GM20431 (cell line): ENCODE measurements around the gene PYHIN1.
"Not testable (repeated sequence)": the region's sequence is repeated elsewhere in the genome, so short reads cannot be mapped to it uniquely, and the experiment has no call there.

ENCODE experiments used
- in situ Hi-C: fragments of 300-500 bp; cut with MseI, MboI; formaldehyde crosslinking; loops from one replicate; pipeline ENCODE4 v1.15.0; 2020; ENCODE audit warnings: low sequenced_read_pairs; ENCODE audit not compliant: unreplicated experiment

The PYHIN1 gene

GRCh38 chr1:159009704-159010361 lies 78.5 kb downstream of the PYHIN1 start, which contains the start of gene IFI16:
Gene IFI16 (plus strand): TSS chr1:159009907. CDS start chr1:159014681, 4,774 bp downstream.
- in situ Hi-C loops: no loop called here

DNA sequence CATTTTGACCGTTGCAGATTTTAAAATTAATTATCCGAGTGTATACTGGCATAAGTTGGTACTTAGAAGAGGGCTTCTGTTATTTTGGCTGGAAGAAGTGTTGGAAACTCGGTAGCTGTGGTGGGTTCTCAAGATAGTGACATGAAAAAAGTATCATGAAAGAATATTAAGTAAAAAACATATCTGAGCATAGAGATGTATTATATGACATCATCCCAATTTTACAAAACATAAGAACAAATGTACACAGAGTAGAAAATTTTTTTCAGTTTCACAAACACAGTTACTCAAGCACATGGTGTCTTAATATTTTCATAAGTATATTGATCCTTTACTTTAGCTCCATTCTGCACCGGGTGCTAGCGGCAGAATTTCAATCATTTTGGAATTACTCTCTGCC lies 79.0 kb downstream of the PYHIN1 start:
- in situ Hi-C loops: no loop called here

DNA sequence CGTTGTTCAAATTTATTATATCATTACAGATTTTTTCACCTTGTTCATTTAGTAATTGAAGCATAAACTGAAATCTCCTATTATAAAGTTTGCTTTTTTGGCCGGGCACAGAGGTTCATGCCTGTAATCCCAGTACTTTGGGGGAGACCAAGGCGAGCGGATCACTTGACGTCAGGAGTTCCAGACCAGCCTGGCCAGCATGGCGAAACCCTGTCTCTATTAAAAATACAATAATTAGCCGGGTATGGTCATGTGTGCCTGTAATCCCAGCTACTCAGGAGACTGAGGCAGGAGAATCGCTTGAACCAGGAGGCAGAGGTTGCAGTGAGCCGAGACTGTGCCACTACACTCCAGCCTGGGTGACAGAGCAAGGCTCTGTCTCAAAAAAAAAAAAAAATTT lies 79.6 kb downstream of the PYHIN1 start:
- in situ Hi-C loops: not testable (repeated sequence)

DNA sequence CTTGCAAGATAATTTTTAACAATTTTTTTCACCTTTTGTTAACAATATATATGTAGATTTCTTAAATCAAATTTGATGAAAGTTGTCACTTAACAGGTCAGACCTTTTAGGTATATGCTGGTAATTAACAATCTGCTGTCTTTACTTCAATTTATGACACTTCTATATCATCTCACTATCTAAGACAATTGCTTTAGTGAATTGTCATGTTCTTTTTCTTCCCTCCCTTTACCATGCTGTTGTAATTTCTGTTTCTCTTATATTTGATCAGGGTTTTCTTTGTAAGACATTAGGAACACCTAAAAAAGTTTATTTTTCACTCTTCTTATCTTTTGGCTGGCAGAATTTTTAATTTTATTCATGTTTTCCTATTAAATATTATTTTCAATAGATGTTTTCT lies 80.4 kb downstream of the PYHIN1 start:
- in situ Hi-C loops: no loop called here

DNA sequence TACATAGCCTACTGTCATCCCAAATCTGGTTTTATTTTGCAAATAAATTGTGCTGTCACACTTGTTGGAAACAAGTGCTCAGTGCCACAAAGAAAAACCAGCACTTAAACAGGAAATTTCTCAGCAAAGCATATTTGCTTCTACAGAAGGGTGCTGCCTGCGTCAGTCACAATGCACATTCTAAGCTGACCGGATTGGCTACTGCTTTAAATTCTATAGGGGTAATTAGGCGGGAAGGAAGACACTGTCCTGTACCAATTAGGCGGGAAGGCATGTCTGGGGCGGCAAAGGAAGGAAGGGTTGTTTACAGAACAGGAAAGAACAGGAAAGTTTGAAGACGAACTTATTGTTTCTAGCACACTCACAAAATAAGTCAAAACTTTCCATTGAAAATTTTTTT lies 81.1 kb downstream of the PYHIN1 start:
- in situ Hi-C loops: no loop called here

- in situ Hi-C loops: no loop called here
Observed at GRCh38 chr1:159014003-159014571, 82.7 kb downstream of the PYHIN1 start.

- in situ Hi-C loops: no loop called here
Observed at GRCh38 chr1:159014851-159015250, 83.5 kb downstream of the PYHIN1 start.

DNA sequence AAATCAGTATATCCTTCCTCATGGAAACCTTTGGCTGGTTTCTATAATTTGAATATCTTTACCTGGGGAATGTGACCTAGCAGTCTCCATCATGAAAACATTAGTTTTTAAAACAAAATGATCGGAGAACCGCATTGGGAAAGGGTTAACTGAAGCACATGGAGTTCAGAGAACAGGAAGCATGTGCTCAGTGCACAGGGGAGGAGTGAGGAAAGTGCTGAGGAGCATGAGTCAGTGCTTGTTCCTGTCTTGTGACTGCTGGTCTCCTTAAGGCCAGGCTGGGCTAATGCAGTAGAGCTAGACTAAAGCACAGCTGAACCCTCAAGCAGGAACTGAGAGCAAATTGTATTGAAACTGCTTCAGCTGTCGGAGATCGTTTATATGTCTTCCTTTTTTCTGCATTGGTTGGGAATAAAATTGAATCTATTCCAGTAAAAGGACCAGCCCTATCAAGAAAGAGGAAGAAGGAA lies 84.1 kb downstream of the PYHIN1 start:
- in situ Hi-C loops: no loop called here

GRCh38 chr1:159023723-159024122 lies 92.4 kb downstream of the PYHIN1 start:
- in situ Hi-C loops: no loop called here

- in situ Hi-C loops: no loop called here
Observed at GRCh38 chr1:159025043-159025442, 93.7 kb downstream of the PYHIN1 start.
